ENCODE measurements around the gene HDAC4.

- no peak for TF ChIP-seq CREB1 (IDR thresholded peaks at IDR 0.05; ENCODE audit: low read depth)
- no peak for TF ChIP-seq MAX (IDR thresholded peaks at IDR 0.05)
- TF ChIP-seq RAD21 (IDR thresholded peaks at IDR 0.05; ENCODE audit: low read depth): no peak
- TF ChIP-seq TAF1 (IDR thresholded peaks at IDR 0.05; ENCODE audit: low read depth): no peak
- no peak for TF ChIP-seq TEAD4 (IDR thresholded peaks at IDR 0.05)
- TF ChIP-seq USF1 (IDR thresholded peaks at IDR 0.05): no peak
- no peak for TF ChIP-seq EGR1 (IDR thresholded peaks at IDR 0.05)
- no peak for TF ChIP-seq EP300 (IDR thresholded peaks at IDR 0.05; ENCODE audit: borderline replicate concordance)
- no peak for TF ChIP-seq CEBPB (IDR thresholded peaks at IDR 0.05)
- no peak for TF ChIP-seq FOXM1 (IDR thresholded peaks at IDR 0.05; ENCODE audit: borderline replicate concordance, low read depth)
- no peak for TF ChIP-seq NFIC (IDR thresholded peaks at IDR 0.05)
- TF ChIP-seq REST (IDR thresholded peaks at IDR 0.05; ENCODE audit: low read depth): no peak
- TF ChIP-seq YY1 (IDR thresholded peaks at IDR 0.05; ENCODE audit: low read depth): no peak
Observed at GRCh38 chr2:239190361-239190760, 210.5 kb downstream of the HDAC4 start.

Data from Ishikawa (cell line).